Measurements from ENCODE around the gene CALM1.

The CALM1 gene

GRCh38 chr14:90406384-90406798, 9.6 kb downstream of the CALM1 start:
- no peak for TF ChIP-seq CTCF (IDR thresholded peaks at IDR 0.05)

GRCh38 chr14:90407230-90407629, 10.4 kb downstream of the CALM1 start:
- no peak for TF ChIP-seq CTCF (IDR thresholded peaks at IDR 0.05)

- TF ChIP-seq CTCF (IDR thresholded peaks at IDR 0.05): no peak
Observed at GRCh38 chr14:90408713-90409112, 11.9 kb downstream of the CALM1 start.

DNA sequence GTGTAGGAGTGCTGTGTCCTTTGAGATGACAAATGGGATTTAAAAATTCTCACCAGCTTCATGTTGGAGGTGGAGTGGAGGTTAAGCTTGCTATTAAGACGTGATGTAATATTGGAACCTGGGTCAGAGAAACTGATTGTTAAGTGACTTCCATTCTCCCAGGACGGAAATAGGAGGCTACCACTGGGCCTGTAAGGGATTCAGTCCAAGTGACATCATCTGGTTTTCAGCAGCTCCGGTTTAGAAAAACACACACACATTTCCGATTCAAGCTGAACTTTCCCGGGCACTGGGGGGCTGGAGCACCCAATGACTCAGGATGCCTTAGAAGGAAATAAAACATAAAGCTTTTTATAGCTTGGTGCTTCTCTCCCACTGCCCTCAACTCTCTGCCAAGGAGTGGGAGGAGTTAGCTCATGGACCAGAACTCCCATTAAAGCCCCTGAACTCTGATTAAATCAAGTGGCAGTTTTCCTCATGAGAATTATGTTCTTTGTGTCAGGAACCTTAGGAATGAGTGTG, 12.4 kb downstream of the CALM1 start:
- no peak for TF ChIP-seq CTCF (IDR thresholded peaks at IDR 0.05)

DNA sequence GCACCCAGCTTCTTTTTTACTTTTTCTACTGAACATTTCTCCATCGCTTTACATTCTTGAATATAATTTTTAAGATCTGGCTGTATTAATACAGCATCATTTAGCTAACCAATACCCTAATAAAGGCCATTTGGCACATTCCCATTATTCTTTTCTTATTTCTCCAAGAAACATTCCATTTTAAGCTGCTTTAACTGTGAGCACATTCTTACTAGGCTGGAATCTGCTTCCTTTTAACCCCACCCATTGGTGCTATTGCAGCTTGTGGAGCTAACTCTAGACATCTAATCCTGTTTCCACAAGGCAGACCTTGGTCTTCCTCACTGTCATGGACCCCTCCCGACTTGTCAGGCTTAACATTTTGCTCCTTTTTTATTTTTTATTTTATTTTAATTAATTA, 15.2 kb downstream of the CALM1 start:
- no peak for TF ChIP-seq CTCF (IDR thresholded peaks at IDR 0.05)

DNA sequence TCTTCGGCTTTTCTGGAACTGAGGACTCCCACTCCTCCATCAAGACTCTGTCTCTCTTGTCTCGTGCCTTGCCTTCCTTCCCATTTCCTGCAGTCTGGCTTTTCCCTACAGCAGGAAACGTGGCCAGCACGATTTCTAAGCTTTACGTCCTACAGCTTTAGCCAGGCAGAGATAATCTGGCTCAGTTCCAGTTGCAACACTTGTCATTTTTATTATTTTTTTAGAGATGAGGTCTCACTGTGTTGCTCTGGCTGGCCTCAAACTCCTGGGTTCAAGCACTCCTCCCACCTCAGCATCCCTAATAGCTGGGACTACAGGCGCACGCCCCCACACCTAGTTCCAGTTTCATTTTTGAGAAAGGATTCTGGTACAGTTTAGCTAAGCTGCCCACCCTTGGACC, 19.9 kb downstream of the CALM1 start:
- no peak for TF ChIP-seq CTCF (IDR thresholded peaks at IDR 0.05)

GRCh38 chr14:90418053-90418452, 21.2 kb downstream of the CALM1 start:
- no peak for TF ChIP-seq CTCF (IDR thresholded peaks at IDR 0.05)

GRCh38 chr14:90419200-90419599, 22.4 kb downstream of the CALM1 start:
- TF ChIP-seq CTCF (IDR thresholded peaks at IDR 0.05): no peak
